ENCODE results near the gene CD300LD.

GRCh38 chr17:74597069-74597790 is 5.1 kb upstream of the CD300LD start:
- TF ChIP-seq CTCF (IDR thresholded peaks at IDR 0.05) (no peak), POLR2A (IDR thresholded peaks at IDR 0.05) (no peak)

Data from Peyer's patch (tissue), 4 donors.